ENCODE measurements around the gene SLC17A8.
"Not testable (repeated sequence)": the region's sequence is repeated elsewhere in the genome, so short reads cannot be mapped to it uniquely, and the experiment has no call there.

The SLC17A8 gene

DNA sequence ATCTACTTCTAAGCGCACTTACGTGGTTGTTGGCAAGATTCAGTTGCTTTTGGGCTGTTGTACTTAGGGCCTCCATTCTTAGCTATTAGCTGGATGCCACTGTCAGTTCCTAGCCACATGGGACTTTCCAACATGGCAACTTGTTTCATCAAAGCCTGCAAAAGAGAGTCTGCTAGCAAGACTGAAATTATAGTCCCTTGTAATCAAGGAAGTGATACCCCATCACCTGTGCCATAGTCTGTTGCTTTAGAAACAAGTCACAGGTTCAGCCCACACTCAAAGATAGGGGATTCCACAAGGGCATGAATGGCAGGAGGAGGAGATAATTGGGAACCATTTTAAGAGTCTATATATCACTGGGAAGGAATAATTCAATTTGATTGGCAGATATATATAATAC lies 27.1 kb upstream of the SLC17A8 start:
- Histone ChIP-seq H3K27ac (no peak overlapping the region), H3K27me3 (no peaks in the 10 kb centered on the region), H3K9me3 (no peaks in the 10 kb centered on the region), H3K36me3 (peaks cover 37 to 77% (median 58%) of the 10 kb centered on the region in 3 donors), H3K4me3 (no peak overlapping the region), H3K4me1 (no peaks in the 10 kb centered on the region)
- intact Hi-C loops (cut with DNase I; ENCODE audit: low total_unique reads) = no loop called here
- TF ChIP-seq, protein P1, sequence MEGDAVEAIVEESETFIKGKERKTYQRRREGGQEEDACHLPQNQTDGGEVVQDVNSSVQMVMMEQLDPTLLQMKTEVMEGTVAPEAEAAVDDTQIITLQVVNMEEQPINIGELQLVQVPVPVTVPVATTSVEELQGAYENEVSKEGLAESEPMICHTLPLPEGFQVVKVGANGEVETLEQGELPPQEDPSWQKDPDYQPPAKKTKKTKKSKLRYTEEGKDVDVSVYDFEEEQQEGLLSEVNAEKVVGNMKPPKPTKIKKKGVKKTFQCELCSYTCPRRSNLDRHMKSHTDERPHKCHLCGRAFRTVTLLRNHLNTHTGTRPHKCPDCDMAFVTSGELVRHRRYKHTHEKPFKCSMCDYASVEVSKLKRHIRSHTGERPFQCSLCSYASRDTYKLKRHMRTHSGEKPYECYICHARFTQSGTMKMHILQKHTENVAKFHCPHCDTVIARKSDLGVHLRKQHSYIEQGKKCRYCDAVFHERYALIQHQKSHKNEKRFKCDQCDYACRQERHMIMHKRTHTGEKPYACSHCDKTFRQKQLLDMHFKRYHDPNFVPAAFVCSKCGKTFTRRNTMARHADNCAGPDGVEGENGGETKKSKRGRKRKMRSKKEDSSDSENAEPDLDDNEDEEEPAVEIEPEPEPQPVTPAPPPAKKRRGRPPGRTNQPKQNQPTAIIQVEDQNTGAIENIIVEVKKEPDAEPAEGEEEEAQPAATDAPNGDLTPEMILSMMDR (IDR thresholded peaks at IDR 0.05) = no peak
- no peak for DNase-seq

DNA sequence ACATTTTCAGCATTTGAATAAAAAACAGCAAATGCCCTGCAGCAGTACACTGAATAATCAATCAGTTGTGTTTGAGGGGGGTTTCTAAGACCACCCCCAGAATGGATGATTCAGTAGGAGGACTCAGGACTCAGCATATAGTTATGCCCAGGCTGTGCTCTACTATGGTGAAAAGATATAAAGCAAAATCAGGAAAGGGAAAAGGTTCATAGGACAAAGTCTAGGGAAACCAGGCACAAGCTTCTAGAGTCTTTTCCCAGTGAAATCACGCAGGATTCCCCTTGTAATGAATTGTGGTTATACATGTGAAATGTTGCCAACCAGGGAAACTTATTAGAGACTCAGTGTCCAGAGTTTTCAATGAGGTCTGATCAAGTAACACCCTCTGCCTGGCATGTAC lies 25.0 kb upstream of the SLC17A8 start:
- H3K4me3 ChIP-seq = no peak overlapping the region
- no peaks in the 10 kb centered on the region for H3K4me1 ChIP-seq
- no peak overlapping the region for H3K27ac ChIP-seq
- H3K9me3 ChIP-seq = no peaks in the 10 kb centered on the region
- TF ChIP-seq, protein P1 (IDR thresholded peaks at IDR 0.05) = no peak
- H3K27me3 ChIP-seq = no peaks in the 10 kb centered on the region
- H3K36me3 ChIP-seq = peaks cover 55 to 84% (median 75%) of the 10 kb centered on the region in 3 donors
- DNase-seq = no peak
- intact Hi-C loops (cut with DNase I; ENCODE audit: low total_unique reads) = no loop called here

DNA sequence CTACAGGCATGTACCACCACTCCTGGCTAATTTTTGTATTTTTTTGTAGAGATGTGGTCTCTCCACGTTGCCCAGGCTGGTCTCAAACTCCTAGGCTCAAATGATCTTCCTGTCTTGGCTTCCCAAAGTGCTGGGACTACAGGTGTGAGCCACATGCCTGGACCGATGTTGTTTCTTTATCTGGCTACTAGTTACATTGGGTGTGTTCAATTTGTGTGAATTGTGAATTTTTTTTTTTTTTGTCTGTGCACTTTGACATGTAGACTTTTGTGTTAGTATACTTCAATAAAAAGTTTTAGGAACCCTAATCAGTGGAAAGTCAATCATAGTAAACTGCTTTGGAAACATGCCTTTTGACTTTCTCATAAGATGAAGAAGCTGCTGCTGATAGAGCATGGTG lies 24.0 kb upstream of the SLC17A8 start:
- TF ChIP-seq, protein P1 (IDR thresholded peaks at IDR 0.05) = no peak
- H3K27me3 ChIP-seq = no peaks in the 10 kb centered on the region
- peaks cover 57 to 80% (median 74%) of the 10 kb centered on the region in 3 donors for H3K36me3 ChIP-seq
- H3K9me3 ChIP-seq = no peaks in the 10 kb centered on the region
- no peak overlapping the region for H3K27ac ChIP-seq
- DNase-seq = no peak
- intact Hi-C loops (cut with DNase I; ENCODE audit: low total_unique reads) = no loop called here
- no peaks in the 10 kb centered on the region for H3K4me1 ChIP-seq
- H3K4me3 ChIP-seq = no peak overlapping the region

DNA sequence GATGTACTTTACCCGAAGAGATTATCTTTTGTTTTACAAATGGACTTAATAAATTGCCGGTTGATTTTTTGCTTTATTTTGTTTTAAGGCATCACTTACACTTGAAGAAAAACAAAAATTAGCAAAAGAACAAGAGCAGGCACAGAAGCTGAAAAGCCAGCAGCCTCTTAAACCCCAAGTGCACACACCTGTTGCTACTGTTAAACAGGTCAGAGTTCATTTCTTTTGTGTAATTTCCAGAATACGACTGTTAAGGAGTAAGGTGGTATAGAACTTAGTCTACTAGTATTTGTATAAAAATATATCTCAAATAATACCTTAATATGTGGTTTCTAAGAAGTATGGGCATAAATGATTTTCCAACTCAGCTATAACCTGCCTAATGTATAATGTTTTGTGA lies 19.6 kb upstream of the SLC17A8 start:
- intact Hi-C loops (cut with DNase I; ENCODE audit: low total_unique reads) = no loop called here
- no peak for DNase-seq
- H3K36me3 ChIP-seq = peaks cover 54 to 65% (median 59%) of the 10 kb centered on the region in 3 donors

DNA sequence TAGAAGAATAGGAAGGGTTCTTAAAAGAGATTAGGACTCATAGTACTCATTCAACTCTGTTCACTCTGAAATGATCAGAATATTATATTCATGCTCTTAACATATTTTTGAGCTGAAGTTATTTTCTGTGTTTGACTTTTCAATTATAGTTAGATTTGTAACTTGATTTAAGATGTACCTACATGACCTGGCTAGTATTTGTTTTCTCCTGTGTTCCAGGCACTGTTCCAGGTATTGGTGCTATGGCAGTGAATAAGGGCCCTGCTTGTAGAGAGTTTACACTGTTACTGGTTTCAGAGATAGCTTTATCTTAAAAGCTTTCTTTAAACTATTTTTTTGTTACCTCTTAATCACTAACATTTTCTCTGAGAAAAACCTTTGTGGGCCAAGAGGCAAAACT lies 19.1 kb upstream of the SLC17A8 start:
- TF ChIP-seq, protein P1 (IDR thresholded peaks at IDR 0.05) = no peak
- H3K27me3 ChIP-seq = no peaks in the 10 kb centered on the region
- no peaks in the 10 kb centered on the region for H3K9me3 ChIP-seq
- no peaks in the 10 kb centered on the region for H3K4me1 ChIP-seq
- peaks cover 55 to 63% (median 59%) of the 10 kb centered on the region in 3 donors for H3K36me3 ChIP-seq
- intact Hi-C loops (cut with DNase I; ENCODE audit: low total_unique reads) = no loop called here
- DNase-seq = no peak
- H3K27ac ChIP-seq = no peak overlapping the region
- H3K4me3 ChIP-seq = no peak overlapping the region

More for the DNA sequence above, 19.6 kb upstream of the SLC17A8 start:
- H3K9me3 ChIP-seq = no peaks in the 10 kb centered on the region
- TF ChIP-seq, protein P1 (IDR thresholded peaks at IDR 0.05) = no peak
- no peaks in the 10 kb centered on the region for H3K27me3 ChIP-seq
- no peak overlapping the region for H3K27ac ChIP-seq
- H3K4me1 ChIP-seq = no peaks in the 10 kb centered on the region
- no peak overlapping the region for H3K4me3 ChIP-seq

DNA sequence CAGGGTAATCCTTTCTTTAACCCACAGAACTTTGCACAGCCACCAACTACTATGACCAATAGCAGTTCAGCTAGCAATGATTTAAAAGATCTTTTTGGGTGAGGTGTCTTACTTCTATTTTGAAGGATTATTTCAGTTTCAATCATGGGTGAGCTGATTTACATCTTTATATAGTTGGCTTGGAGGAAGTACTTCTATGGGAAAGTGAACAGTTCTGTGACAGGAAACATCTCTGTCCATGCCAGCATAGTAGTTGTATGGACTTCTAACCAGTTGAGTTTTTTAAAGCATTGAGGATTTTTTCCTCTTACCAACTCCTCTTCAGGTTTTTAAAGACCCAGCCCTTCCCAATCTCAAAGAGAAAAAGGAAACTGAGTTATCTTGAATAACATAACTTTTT lies 17.8 kb upstream of the SLC17A8 start:
- Histone ChIP-seq H3K9me3 (no peaks in the 10 kb centered on the region), H3K4me3 (no peak overlapping the region), H3K27me3 (no peaks in the 10 kb centered on the region), H3K27ac (no peak overlapping the region), H3K4me1 (no peaks in the 10 kb centered on the region), H3K36me3 (peaks cover 48 to 57% (median 52%) of the 10 kb centered on the region in 3 donors)
- TF ChIP-seq, protein P1 (IDR thresholded peaks at IDR 0.05) = no peak
- intact Hi-C loops (cut with DNase I; ENCODE audit: low total_unique reads) = no loop called here
- DNase-seq = no peak

DNA sequence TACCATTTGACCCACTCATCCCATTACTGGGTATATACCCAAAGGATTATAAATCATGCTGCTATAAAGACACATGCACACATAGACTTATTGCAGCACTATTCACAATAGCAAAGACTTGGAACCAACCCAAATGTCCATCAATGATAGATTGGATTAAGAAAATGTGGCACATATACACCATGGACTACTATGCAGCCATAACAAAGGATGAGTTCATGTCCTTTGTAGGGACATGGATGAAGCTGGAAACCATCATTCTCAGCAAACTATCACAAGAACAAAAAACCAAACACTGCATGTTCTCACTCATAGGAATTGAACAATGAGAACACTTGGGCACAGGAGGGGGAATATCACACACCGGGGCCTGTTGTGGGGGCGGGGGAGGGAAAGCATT lies 14.0 kb upstream of the SLC17A8 start:
- H3K27me3 ChIP-seq; H3K9me3 ChIP-seq; H3K4me1 ChIP-seq; H3K4me3 ChIP-seq; DNase-seq; H3K27ac ChIP-seq; intact Hi-C loops (cut with DNase I; ENCODE audit: low total_unique reads): not testable (repeated sequence)
- H3K36me3 ChIP-seq = peaks cover 18 to 31% (median 26%) of the 10 kb centered on the region in 3 donors

DNA sequence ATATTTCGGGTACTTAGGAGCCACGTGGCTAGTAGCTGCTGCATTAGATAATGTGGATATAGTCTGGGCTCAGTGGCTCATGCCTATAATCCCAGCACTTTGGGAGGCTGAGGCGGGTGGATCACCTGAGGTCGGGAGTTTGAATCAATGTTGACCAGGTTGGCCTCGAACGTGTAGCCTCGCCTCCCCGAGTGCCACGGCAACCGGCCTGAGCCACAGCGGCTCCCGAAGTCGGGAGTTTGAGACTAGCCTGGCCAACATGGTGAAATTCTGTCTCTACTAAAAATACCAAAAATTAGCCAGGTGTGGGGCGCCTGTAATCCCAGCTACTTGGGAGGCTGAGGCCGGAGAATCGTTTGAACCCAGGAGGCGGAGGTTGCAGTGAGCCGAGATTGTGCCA lies 12.5 kb upstream of the SLC17A8 start:
- H3K27me3 ChIP-seq; DNase-seq; H3K27ac ChIP-seq; H3K9me3 ChIP-seq; H3K4me1 ChIP-seq; H3K4me3 ChIP-seq; intact Hi-C loops (cut with DNase I; ENCODE audit: low total_unique reads): not testable (repeated sequence)
- H3K36me3 ChIP-seq = peaks cover 5 to 16% (median 15%) of the 10 kb centered on the region in 3 donors
